ENCODE measurements around the gene APBA1. TPM values are rescaled to one million over a fixed set of nuclear protein-coding genes. Genes with fewer than 3 reads are reported as not detected.

The APBA1 gene
- total and polyA plus RNA-seq, 4 donors, result 0.95 to 8.1 (median 2.8) TPM

DNA sequence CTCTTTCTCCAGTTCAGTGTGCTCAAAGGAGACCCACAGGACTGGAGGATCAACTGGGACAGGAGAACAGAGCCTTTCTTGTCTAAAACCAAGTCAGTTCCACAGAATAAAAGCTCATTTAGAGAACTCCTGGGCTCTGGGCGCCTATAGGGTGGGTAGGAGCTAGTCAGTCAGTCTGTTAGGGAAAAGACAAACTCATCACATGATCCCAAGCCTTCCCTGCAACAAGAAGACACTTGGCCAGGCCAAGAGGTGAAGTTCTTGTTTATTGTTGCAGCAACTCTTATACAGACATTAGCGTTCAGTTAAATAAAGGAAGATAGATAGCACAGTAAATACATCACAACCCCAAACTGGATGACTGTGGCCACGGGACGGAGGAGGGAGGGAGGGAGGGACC is 244.9 kb downstream of the APBA1 start:
- ATAC-seq (ENCODE audit: insufficient read depth, low FRiP score) (no peak), DNase-seq (no peak)
- TF ChIP-seq, protein P1, sequence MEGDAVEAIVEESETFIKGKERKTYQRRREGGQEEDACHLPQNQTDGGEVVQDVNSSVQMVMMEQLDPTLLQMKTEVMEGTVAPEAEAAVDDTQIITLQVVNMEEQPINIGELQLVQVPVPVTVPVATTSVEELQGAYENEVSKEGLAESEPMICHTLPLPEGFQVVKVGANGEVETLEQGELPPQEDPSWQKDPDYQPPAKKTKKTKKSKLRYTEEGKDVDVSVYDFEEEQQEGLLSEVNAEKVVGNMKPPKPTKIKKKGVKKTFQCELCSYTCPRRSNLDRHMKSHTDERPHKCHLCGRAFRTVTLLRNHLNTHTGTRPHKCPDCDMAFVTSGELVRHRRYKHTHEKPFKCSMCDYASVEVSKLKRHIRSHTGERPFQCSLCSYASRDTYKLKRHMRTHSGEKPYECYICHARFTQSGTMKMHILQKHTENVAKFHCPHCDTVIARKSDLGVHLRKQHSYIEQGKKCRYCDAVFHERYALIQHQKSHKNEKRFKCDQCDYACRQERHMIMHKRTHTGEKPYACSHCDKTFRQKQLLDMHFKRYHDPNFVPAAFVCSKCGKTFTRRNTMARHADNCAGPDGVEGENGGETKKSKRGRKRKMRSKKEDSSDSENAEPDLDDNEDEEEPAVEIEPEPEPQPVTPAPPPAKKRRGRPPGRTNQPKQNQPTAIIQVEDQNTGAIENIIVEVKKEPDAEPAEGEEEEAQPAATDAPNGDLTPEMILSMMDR (IDR thresholded peaks at IDR 0.05; ENCODE audit: control extremely low read depth, extremely low read depth), result no peak
- H3K27ac ChIP-seq (ENCODE audit: low read depth in 1 of 2, low read length in 1 of 2), result no peak overlapping the region
- H3K4me1 ChIP-seq (ENCODE audit: control insufficient read depth in 5 of 5, insufficient read depth in 5 of 5, low read length in 5 of 5), result no peaks in the 10 kb centered on the region
- H3K9me3 ChIP-seq (ENCODE audit: control insufficient read depth in 4 of 4, insufficient read depth in 3 of 4, low read length in 3 of 4), result peaks cover 0 to 1% (median 0%) of the 10 kb centered on the region in 4 donors
- 76 to 94% methylated on average over 4 of the region's 4 CpGs for WGBS, 2 donors
- H3K27me3 ChIP-seq (ENCODE audit: control insufficient read depth in 3 of 3, insufficient read depth in 3 of 3, low read length in 2 of 3), result no peaks in the 10 kb centered on the region
- no peak overlapping the region for H3K9ac ChIP-seq (ENCODE audit: insufficient read depth in 1 of 2, low read length in 2 of 2)
- no peak overlapping the region for H3K4me3 ChIP-seq
- H3K36me3 ChIP-seq (ENCODE audit: control insufficient read depth in 4 of 4, insufficient read depth in 4 of 4, low read length in 4 of 4), result peaks cover 0 to 5% (median 2%) of the 10 kb centered on the region in 4 donors

DNA sequence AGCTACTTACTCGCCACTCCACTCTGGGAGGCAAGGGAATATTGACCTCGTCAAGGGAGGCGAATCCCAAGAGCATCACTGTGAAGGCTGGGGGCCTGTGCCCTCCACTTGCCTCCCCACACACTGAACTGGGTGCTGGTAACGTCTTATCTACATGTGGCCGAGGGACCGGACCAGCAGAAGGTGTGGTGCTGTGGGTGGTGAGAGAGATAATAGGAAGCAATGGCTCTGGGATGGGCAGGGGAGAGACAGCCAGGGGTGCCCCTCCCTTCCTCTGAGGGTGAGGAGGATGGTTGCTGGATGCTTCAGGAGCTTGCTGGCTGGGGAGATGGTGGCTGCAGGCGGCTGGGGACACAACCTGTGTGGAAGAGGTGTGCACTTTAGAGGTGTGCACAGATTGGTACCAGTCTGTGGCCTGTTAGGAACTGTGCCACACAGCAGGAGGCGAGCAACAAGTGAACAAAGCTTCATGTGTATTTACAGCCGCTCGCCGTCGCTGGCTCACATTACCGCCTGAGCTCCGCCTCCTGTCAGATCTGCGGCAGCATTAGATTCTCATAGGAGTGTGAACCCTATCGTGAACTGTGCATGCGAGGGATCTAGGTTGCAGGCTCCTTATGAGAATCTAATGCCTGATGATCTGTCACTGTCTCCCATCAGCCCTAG is 246.9 kb downstream of the APBA1 start:
- Histone ChIP-seq H3K27me3 (ENCODE audit: control insufficient read depth in 3 of 3, insufficient read depth in 3 of 3, low read length in 2 of 3) (no peaks in the 10 kb centered on the region), H3K9me3 (ENCODE audit: control insufficient read depth in 4 of 4, insufficient read depth in 3 of 4, low read length in 3 of 4) (no peaks in the 10 kb centered on the region), H3K4me3 (no peak overlapping the region), H3K36me3 (ENCODE audit: control insufficient read depth in 4 of 4, insufficient read depth in 4 of 4, low read length in 4 of 4) (no peaks in the 10 kb centered on the region), H3K4me1 (ENCODE audit: control insufficient read depth in 5 of 5, insufficient read depth in 5 of 5, low read length in 5 of 5) (no peaks in the 10 kb centered on the region), H3K27ac (ENCODE audit: low read depth in 1 of 2, low read length in 1 of 2) (no peak overlapping the region), H3K9ac (ENCODE audit: insufficient read depth in 1 of 2, low read length in 2 of 2) (no peak overlapping the region)
- no peak for ATAC-seq (ENCODE audit: insufficient read depth, low FRiP score)
- no peak for DNase-seq
- TF ChIP-seq, protein P1 (IDR thresholded peaks at IDR 0.05; ENCODE audit: control extremely low read depth, extremely low read depth), result no peak
- 90 to 94% methylated on average over 17 of the region's 17 CpGs for WGBS, 2 donors

DNA sequence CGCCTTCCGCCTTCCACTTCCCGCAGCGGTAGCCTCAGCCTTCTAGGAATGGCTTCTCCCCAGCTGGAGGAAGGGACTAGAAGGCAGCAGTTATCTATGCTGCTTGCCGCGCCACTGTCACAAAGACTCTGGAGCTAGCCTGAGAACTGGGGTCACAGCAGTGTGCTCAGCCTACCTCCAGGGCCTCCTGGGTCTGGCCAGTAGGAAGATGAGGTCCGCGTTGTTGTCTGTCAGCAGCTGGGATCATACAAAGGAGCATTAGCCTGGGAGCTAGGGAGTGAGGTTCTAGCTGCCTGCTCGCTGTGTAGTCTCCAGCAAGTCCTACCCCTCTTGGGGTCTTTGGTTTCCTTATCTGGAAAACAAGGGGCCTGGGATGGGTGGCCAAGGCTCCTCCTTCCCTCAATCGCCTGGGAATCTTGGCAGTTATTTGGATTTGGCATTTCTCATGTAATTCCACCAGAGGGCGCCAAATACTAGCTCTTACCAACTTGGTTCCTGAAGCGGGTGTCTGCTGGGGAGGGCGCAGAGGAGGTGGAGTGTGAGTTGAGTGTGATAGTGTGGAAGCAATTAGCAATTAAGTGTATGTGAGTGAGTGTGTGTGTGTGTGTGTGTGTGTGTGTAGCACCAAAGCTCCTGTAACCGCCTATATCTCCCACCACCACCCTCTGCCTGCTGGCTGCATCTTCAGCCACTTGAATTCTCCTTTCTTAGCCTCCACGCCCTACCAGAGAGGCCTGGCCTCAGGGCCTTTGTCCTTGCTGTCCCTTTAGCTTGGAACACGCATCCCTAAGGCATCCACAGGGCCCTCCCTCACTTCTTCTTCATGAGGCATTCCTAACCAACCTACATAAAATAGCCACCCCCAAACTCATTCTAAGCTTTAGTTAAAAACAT is 250.0 kb downstream of the APBA1 start:
- Histone ChIP-seq H3K27me3 (ENCODE audit: control insufficient read depth in 3 of 3, insufficient read depth in 3 of 3, low read length in 2 of 3) (no peaks in the 10 kb centered on the region), H3K4me3 (no peak overlapping the region), H3K4me1 (ENCODE audit: control insufficient read depth in 5 of 5, insufficient read depth in 5 of 5, low read length in 5 of 5) (no peaks in the 10 kb centered on the region), H3K9ac (ENCODE audit: insufficient read depth in 1 of 2, low read length in 2 of 2) (no peak overlapping the region), H3K27ac (ENCODE audit: low read depth in 1 of 2, low read length in 1 of 2) (no peak overlapping the region), H3K36me3 (ENCODE audit: control insufficient read depth in 4 of 4, insufficient read depth in 4 of 4, low read length in 4 of 4) (no peaks in the 10 kb centered on the region), H3K9me3 (ENCODE audit: control insufficient read depth in 4 of 4, insufficient read depth in 3 of 4, low read length in 3 of 4) (peaks cover 0 to 2% (median 0%) of the 10 kb centered on the region in 4 donors)
- TF ChIP-seq, protein P1 (IDR thresholded peaks at IDR 0.05; ENCODE audit: control extremely low read depth, extremely low read depth), result peak; percentile 79
- WGBS, 2 donors, result 60 to 63% methylated on average over 16 of the region's 16 CpGs
- ATAC-seq (ENCODE audit: insufficient read depth, low FRiP score) (peak; percentile 88), DNase-seq (peak; percentile 75 to 79 (median 77))
